MCF 10A (cell line): Measurements from ENCODE around the gene IFNA10. TPM values are rescaled to one million over a fixed set of nuclear protein-coding genes. Genes with fewer than 3 reads are reported as not detected.
"Not testable (repeated sequence)": the region's sequence is repeated elsewhere in the genome, so short reads cannot be mapped to it uniquely, and the experiment has no call there.

ENCODE experiments used
- BruUV-seq: library from RNA; stranded (reverse); fragments of 400-500 nt; replicated peaks from 2 replicates; lab custom pipeline; 2021; lab: Mats Ljungman, UMichigan
- CTCF ChIA-PET: fragments of 300-600 bp; sonication (Branson Sonifier 250); formaldehyde crosslinking; extraction: SDS; loops from one replicate; lab custom pipeline; 2021; ENCODE audit warnings: antibody characterized with exemption, inconsistent platforms; lab: Yijun Ruan, JAX
- POLR2A ChIA-PET: fragments of 300-600, 350-650 bp; sonication (Branson Sonifier 250); formaldehyde crosslinking; extraction: SDS; loops from one replicate; lab custom pipeline; 2020; ENCODE audit warnings: antibody characterized with exemption, inconsistent platforms; lab: Yijun Ruan, JAX
- DNase-seq: peaks from one replicate; pipeline ENCODE4 v3.0.0-alpha.2; 2018; ENCODE audit not compliant: unreplicated experiment
- H3K27ac Mint-ChIP-seq: one replicate; pipeline ENCODE4 v1.8.0; 2022; ENCODE audit warnings: mild to moderate bottlenecking, low read depth, mixed read lengths; ENCODE audit not compliant: unreplicated experiment
- H3K27me3 Mint-ChIP-seq: one replicate; pipeline ENCODE4 v1.8.0; 2022; ENCODE audit warnings: mixed read lengths; ENCODE audit not compliant: insufficient read depth, unreplicated experiment
- H3K36me3 Mint-ChIP-seq: one replicate; pipeline ENCODE4 v1.8.0; 2022; ENCODE audit warnings: mild to moderate bottlenecking, moderate library complexity, mixed read lengths; ENCODE audit not compliant: insufficient read depth, unreplicated experiment
- H3K4me1 Mint-ChIP-seq: one replicate; pipeline ENCODE4 v1.8.0; 2022; ENCODE audit warnings: mixed read lengths; ENCODE audit not compliant: insufficient read depth, unreplicated experiment
- H3K4me3 Mint-ChIP-seq: one replicate; pipeline ENCODE4 v1.8.0; 2022; ENCODE audit warnings: mild to moderate bottlenecking, moderate library complexity, mixed read lengths; ENCODE audit not compliant: unreplicated experiment
- H3K9me3 Mint-ChIP-seq: one replicate; pipeline ENCODE4 v1.8.0; 2022; ENCODE audit warnings: mixed read lengths; ENCODE audit not compliant: unreplicated experiment
- CTCF ChIP-seq: fragments of 200-600 bp; IDR thresholded peaks from one replicate; pipeline ENCODE4 v1.8.0; 2022; ENCODE audit warnings: antibody characterized with exemption, mild to moderate bottlenecking; ENCODE audit not compliant: unreplicated experiment
- intact Hi-C: fragments of 100-400 bp; cut with micrococcal nuclease; formaldehyde crosslinking; loops from 2 replicates; pipeline ENCODE4 v1.14.1; 2022
- total RNA-seq: library from RNA; stranded (reverse); gene quantifications from 2 replicates; pipeline ENCODE4 v1.2.3, GENCODE V29; 2022

Gene IFNA10
- total RNA-seq, 1 experiment from 2014 or later = not detected

GRCh38 chr9:21251190-21251589, 44.2 kb upstream of the IFNA10 start:
- CTCF ChIA-PET = interaction anchor here (0.6 to 2.6 kb wide), 7 partner anchors 15 to 1219 kb away, joined by 3 to 25 read pairs (median 5); no protein-coding TSS in a partner anchor
- peaks cover 6% of the 10 kb centered on the region for H3K36me3 Mint-ChIP-seq

GRCh38 chr9:21244836-21245235, 37.9 kb upstream of the IFNA10 start:
- Mint-ChIP-seq H3K27ac (no peak overlapping the region), H3K36me3 (peaks cover 6% of the 10 kb centered on the region), H3K4me1 (no peaks in the 10 kb centered on the region), H3K4me3 (no peak overlapping the region), H3K9me3 (no peaks in the 10 kb centered on the region), H3K27me3 (peaks cover 47% of the 10 kb centered on the region)
- intact Hi-C loops = no loop called here
- TF ChIP-seq CTCF = no peak
- DNase-seq = no peak
- CTCF ChIA-PET = interaction anchor here (0.7 kb wide), 1 partner anchor 189 kb away, joined by 3 read pairs; no protein-coding TSS in a partner anchor
- BruUV-seq = no TSS peak
- POLR2A ChIA-PET = no interaction called here

More at GRCh38 chr9:21251190-21251589, 44.2 kb upstream of the IFNA10 start:
- Mint-ChIP-seq H3K27ac (no peak overlapping the region), H3K4me3 (no peak overlapping the region), H3K9me3 (no peaks in the 10 kb centered on the region), H3K4me1 (peaks cover 6% of the 10 kb centered on the region), H3K27me3 (peaks cover 70% of the 10 kb centered on the region)
- BruUV-seq = no TSS peak
- intact Hi-C loops = loop anchor here (5.0 to 10.0 kb wide), 3 partner anchors 204 to 1201 kb away; no protein-coding TSS in a partner anchor
- POLR2A ChIA-PET = no interaction called here
- TF ChIP-seq CTCF = no peak
- no peak for DNase-seq

- Mint-ChIP-seq H3K36me3 (no peaks in the 10 kb centered on the region), H3K9me3 (no peaks in the 10 kb centered on the region), H3K27ac (no peak within 1 kb of the TSS), H3K4me3 (no peak within 1 kb of the TSS), H3K27me3 (peaks cover 69% of the 10 kb centered on the region), H3K4me1 (peaks cover 5% of the 10 kb centered on the region)
- intact Hi-C loops = no loop called here
- no peak for DNase-seq
- POLR2A ChIA-PET = no interaction called here
- CTCF ChIA-PET = no interaction called here
- TF ChIP-seq CTCF = no peak
- BruUV-seq = no TSS peak
Observed at GRCh38 chr9:21239911-21240310, 33.0 kb upstream of the IFNA10 start, which contains the start of gene IFNA14. TSS of gene IFNA14 (minus strand) at chr9:21240005. CDS start at chr9:21239935, 70 bp downstream.

- intact Hi-C loops, H3K4me1 Mint-ChIP-seq, H3K9me3 Mint-ChIP-seq, DNase-seq, H3K36me3 Mint-ChIP-seq, H3K27ac Mint-ChIP-seq, BruUV-seq, H3K4me3 Mint-ChIP-seq: not testable (repeated sequence)
- H3K27me3 Mint-ChIP-seq = peaks cover 45% of the 10 kb centered on the region
- CTCF ChIA-PET = interaction anchor here (0.6 to 4.0 kb wide), 16 partner anchors 10 to 1024 kb away, joined by 3 to 17 read pairs (median 3); no protein-coding TSS in a partner anchor
- POLR2A ChIA-PET = interaction anchor here (0.6 kb wide), 1 partner anchor 206 kb away, joined by 4 read pairs; no protein-coding TSS in a partner anchor
Observed at GRCh38 chr9:21236360-21236714, 29.4 kb upstream of the IFNA10 start.
